Activated CD4-positive, alpha-beta T cell treated with anti-CD3 and anti-CD28 coated beads, Interleukin-10, Interleukin-2, amounts not matched to agents 100 ng/mL and 50 ng/mL, durations not matched to agents 16 hours and 8 hours (primary cell): ENCODE results near the gene PCK2.

ENCODE experiments used
- DNase-seq: peaks from one replicate; pipeline ENCODE4 v3.0.0-alpha.2; 2020

Gene PCK2

GRCh38 chr14:24139272-24139934 lies 45.3 kb downstream of the PCK2 start:
- DNase-seq = peak; percentile 44

- DNase-seq = peak; percentile 100
These were observed 47.2 kb downstream of the PCK2 start, which contains the start of gene EMC9 for GRCh38 chr14:24141097-24141880. EMC9 (minus strand) TSS chr14:24141591; CDS start chr14:24141304, 287 bp downstream.

GRCh38 chr14:24143511-24143910 lies 49.4 kb downstream of the PCK2 start:
- no peak for DNase-seq

GRCh38 chr14:24144451-24144850 lies 50.3 kb downstream of the PCK2 start:
- no peak for DNase-seq

- no peak for DNase-seq
These were observed 51.1 kb downstream of the PCK2 start for GRCh38 chr14:24145219-24145618.

GRCh38 chr14:24145690-24146452 lies 51.8 kb downstream of the PCK2 start:
- peak; percentile 30 for DNase-seq

- DNase-seq = peak; percentile 98
These were observed 52.4 kb downstream of the PCK2 start, which contains the start of gene PSME2 for GRCh38 chr14:24146453-24146977. PSME2 (minus strand) TSS chr14:24146610; CDS start chr14:24146581, 29 bp downstream.

GRCh38 chr14:24146978-24147760 lies 53.1 kb downstream of the PCK2 start, which contains the start of gene RNF31:
RNF31 (plus strand) TSS chr14:24147498; CDS start chr14:24147699, 201 bp downstream.
- peak; percentile 99 for DNase-seq

- DNase-seq = peak; percentile 23
These were observed 53.8 kb downstream of the PCK2 start for GRCh38 chr14:24147761-24148428.

GRCh38 chr14:24149302-24149969 lies 55.3 kb downstream of the PCK2 start:
- DNase-seq = no peak

GRCh38 chr14:24150061-24150460 lies 56.0 kb downstream of the PCK2 start:
- DNase-seq = no peak

- DNase-seq = no peak
These were observed 56.5 kb downstream of the PCK2 start for GRCh38 chr14:24150567-24150966.

- no peak for DNase-seq
These were observed 56.9 kb downstream of the PCK2 start for GRCh38 chr14:24150993-24151392.

- no peak for DNase-seq
These were observed 57.4 kb downstream of the PCK2 start for GRCh38 chr14:24151404-24152080.
